ENCODE data around the gene CLEC19A.

Gene CLEC19A

DNA sequence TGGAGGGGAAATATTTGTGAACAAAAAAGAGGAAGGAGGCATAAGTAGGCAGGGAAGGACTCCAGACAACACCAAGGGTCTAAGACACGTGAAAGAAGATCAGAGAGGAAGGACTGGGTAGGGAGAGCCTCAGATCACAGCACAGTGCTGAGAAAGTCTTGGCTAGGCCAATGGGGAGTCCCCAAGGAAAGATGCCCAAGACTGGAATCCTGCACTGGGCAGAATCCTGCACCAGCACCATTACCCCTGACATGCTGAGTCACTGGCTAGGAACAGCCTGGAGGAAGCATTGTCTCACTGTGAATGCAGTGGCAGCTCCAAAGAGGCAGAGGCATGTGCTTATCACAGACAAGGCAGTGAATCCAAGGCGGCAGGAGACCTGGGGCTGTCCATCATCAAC, 19.2 kb downstream of the CLEC19A start:
- no peak for TF ChIP-seq CTCF (IDR thresholded peaks at IDR 0.05)
- Histone ChIP-seq H3K4me3 (no peak overlapping the region), H3K27ac (no peak overlapping the region)
- DNase-seq (ENCODE audit: low spot score), result no peak

DNA sequence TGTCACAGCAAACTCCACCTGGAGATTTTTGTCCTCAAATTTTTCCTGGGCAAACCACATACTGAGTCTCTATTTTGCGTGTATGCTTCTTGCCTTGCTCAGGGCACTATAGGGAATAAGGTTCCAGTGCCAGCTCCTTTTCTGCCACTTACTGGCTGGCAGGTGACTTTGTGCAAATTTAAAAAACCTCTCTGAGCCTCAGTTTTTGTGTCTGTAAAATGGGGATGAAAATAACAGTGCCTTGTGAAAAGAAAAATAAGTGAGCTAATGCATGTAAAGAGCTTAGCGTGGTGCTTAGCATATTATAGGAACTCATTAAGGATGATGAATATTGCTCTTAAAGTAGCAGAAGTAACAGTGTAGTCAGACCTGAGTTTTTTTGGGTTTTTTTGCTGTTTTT, 19.9 kb downstream of the CLEC19A start:
- no peak overlapping the region for H3K27ac ChIP-seq
- no peak for DNase-seq (ENCODE audit: low spot score)
- TF ChIP-seq CTCF (IDR thresholded peaks at IDR 0.05), result no peak
- H3K4me3 ChIP-seq, result no peak overlapping the region

DNA sequence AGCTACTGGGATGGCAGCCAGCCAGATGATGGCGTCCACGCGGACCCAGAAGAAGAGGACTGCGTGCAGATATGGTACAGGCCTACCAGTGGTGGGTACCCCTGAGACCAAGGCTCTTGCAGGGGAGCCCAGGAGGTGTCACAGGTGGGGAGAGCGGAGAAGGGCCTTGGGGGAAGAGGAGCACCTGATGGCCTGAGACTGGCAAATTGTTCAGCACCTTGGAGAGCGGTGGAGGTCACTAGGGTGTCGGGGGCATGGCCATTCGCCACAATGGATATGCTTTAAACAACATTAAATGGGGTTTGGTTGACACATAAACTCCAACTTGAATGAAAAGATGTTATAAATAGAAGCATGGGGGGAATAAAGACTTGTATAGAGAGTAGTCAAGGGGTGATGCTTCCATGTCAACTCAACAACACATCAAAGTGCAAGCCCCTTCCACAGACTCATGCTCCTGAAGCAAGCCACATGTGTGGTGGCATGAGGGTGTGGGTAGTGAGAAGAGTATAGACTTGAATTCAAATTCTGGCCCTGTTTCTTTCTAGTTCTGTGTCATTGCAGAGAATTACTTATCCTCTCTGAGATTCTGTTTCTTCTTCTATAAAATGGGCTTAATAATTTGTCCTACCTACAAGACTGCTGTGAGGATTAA, 22.2 kb downstream of the CLEC19A start:
- no peak for DNase-seq (ENCODE audit: low spot score)
- no peak for TF ChIP-seq CTCF (IDR thresholded peaks at IDR 0.05)
- Histone ChIP-seq H3K4me3 (no peak overlapping the region), H3K27ac (no peak overlapping the region)

DNA sequence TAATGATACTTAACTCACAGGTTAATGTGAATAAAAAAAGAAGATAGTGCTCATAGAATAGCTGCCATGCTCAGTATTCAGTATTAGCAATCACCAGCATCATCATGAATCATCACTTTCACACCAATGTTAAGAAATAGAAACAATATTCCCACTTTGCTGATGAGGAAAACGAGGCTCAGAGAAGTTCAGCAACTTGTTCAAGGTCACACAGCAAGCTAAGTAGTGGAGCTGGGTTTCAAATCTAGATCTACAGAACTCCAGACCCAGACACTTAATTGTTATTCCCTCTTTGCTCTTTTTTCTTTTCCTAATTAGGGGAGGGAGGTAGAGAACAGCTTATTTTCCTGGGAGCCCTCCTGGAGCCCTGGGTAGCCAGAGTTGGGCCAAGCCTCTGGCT, 22.9 kb downstream of the CLEC19A start:
- Histone ChIP-seq H3K4me3 (no peak overlapping the region), H3K27ac (no peak overlapping the region)
- TF ChIP-seq CTCF (IDR thresholded peaks at IDR 0.05), result no peak

DNA sequence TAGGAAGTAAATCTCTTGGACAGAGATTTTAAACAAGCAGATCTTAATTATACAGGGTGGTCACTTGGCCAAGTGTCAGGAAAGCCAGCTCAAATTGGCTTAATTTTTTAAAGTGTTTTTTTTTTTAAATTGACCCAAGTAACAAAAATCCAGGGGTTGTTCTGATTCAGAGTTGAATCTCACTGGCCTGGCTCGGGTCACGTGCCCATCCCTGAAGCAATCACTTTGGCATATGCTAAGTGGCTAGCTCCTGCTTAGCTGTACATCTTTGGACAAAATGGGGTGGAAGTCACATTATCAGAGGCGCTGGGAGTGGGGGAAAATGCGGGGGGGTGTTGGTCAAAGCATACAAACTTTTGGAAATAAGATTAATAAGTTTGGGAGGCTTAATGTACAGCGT, 23.6 kb downstream of the CLEC19A start:
- Histone ChIP-seq H3K4me3 (no peak overlapping the region), H3K27ac (no peak overlapping the region)
- no peak for TF ChIP-seq CTCF (IDR thresholded peaks at IDR 0.05)
- no peak for DNase-seq (ENCODE audit: low spot score)

More for the DNA sequence above, 22.9 kb downstream of the CLEC19A start:
- DNase-seq (ENCODE audit: low spot score), result no peak

GRCh38 chr16:19314718-19315425, 29.3 kb downstream of the CLEC19A start:
- DNase-seq (ENCODE audit: low spot score), result no peak
- no peak for TF ChIP-seq CTCF (IDR thresholded peaks at IDR 0.05)
- H3K4me3 ChIP-seq, result no peak overlapping the region
- no peak overlapping the region for H3K27ac ChIP-seq

DNA sequence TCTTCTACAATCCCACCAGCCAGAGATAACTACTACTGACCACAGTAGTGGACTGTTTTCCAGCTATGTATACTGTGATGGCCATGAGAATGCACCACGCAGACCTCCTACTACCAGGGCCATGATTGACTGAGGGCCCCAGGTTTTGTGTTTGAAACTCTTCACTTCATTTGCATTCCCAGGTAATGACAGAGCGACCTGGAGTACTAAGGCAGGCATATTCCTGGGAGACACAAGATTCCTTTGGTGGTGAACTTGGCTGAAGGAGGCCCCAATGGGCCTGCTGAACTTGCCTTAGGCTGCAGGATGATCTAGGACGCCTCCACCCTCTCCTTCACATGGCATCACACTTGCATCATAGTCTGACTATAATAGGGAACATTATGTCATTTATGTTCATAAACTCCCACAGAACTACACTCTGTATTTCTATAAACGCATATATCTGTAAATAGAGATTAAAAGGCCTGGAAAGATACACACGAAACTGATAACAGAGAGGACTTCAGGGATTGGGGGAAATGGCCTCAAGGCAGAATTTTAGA, 30.4 kb downstream of the CLEC19A start:
- DNase-seq (ENCODE audit: low spot score), result no peak
- Histone ChIP-seq H3K27ac (no peak overlapping the region), H3K4me3 (no peak overlapping the region)
- no peak for TF ChIP-seq CTCF (IDR thresholded peaks at IDR 0.05)
